Measurements from ENCODE around the gene ASMTL. TPM values are rescaled to one million over a fixed set of nuclear protein-coding genes. Genes with fewer than 3 reads are reported as not detected.
"Not testable (repeated sequence)": the region's sequence is repeated elsewhere in the genome, so short reads cannot be mapped to it uniquely, and the experiment has no call there.

Gene ASMTL
- total RNA-seq, 4 donors from 2014 or later = 9.5 to 23.9 (median 15.1) TPM

GRCh38 chrX:1416965-1417760, 35.5 kb downstream of the ASMTL start:
- no peak overlapping the region for H3K4me3 ChIP-seq
- H3K4me1 ChIP-seq = no peaks in the 10 kb centered on the region
- H3K27me3 ChIP-seq = no peaks in the 10 kb centered on the region
- TF ChIP-seq POLR2A (IDR thresholded peaks at IDR 0.05) (no peak), CTCF (IDR thresholded peaks at IDR 0.05) (no peak)
- H3K36me3 ChIP-seq = peaks cover 0 to 43% (median 0%) of the 10 kb centered on the region in 3 donors
- H3K27ac ChIP-seq = no peak overlapping the region
- peaks cover 0 to 4% (median 0%) of the 10 kb centered on the region in 4 donors for H3K9me3 ChIP-seq
- peak in 1 of 3 donors; percentile 34 for DNase-seq

- peaks cover 0 to 45% (median 0%) of the 10 kb centered on the region in 3 donors for H3K36me3 ChIP-seq
- H3K27me3 ChIP-seq = no peaks in the 10 kb centered on the region
- no peaks in the 10 kb centered on the region for H3K9me3 ChIP-seq
- H3K4me1 ChIP-seq = no peaks in the 10 kb centered on the region
- no peak for TF ChIP-seq CTCF (IDR thresholded peaks at IDR 0.05)
- TF ChIP-seq POLR2A (IDR thresholded peaks at IDR 0.05) = no peak
- no peak overlapping the region for H3K27ac ChIP-seq
- peak in 1 of 3 donors; percentile 26 for DNase-seq
- no peak overlapping the region for H3K4me3 ChIP-seq
Observed at GRCh38 chrX:1416327-1416784, 36.4 kb downstream of the ASMTL start.

GRCh38 chrX:1412551-1413161, 40.1 kb downstream of the ASMTL start:
- peaks cover 0 to 39% (median 0%) of the 10 kb centered on the region in 3 donors for H3K36me3 ChIP-seq
- DNase-seq = peak in 2 of 3 donors; percentile 14 to 38

GRCh38 chrX:1411326-1411725, 41.4 kb downstream of the ASMTL start:
- Histone ChIP-seq H3K4me3 (no peak overlapping the region), H3K27ac (no peak overlapping the region), H3K9me3 (no peaks in the 10 kb centered on the region), H3K4me1 (no peaks in the 10 kb centered on the region), H3K36me3 (peaks cover 0 to 52% (median 0%) of the 10 kb centered on the region in 3 donors), H3K27me3 (no peaks in the 10 kb centered on the region)
- TF ChIP-seq CTCF (IDR thresholded peaks at IDR 0.05) = no peak
- no peak for TF ChIP-seq POLR2A (IDR thresholded peaks at IDR 0.05)
- DNase-seq = peak in 2 of 3 donors; percentile 38 to 44

More at GRCh38 chrX:1412551-1413161, 40.1 kb downstream of the ASMTL start:
- no peak for TF ChIP-seq CTCF (IDR thresholded peaks at IDR 0.05)
- TF ChIP-seq POLR2A (IDR thresholded peaks at IDR 0.05) = no peak
- Histone ChIP-seq H3K4me3 (no peak overlapping the region), H3K4me1 (no peaks in the 10 kb centered on the region), H3K27me3 (no peaks in the 10 kb centered on the region), H3K9me3 (no peaks in the 10 kb centered on the region), H3K27ac (no peak overlapping the region)

- Histone ChIP-seq H3K4me3 (no peak overlapping the region), H3K27ac (no peak overlapping the region), H3K4me1 (no peaks in the 10 kb centered on the region), H3K9me3 (no peaks in the 10 kb centered on the region), H3K27me3 (no peaks in the 10 kb centered on the region), H3K36me3 (peaks cover 0 to 64% (median 0%) of the 10 kb centered on the region in 3 donors)
- TF ChIP-seq CTCF (IDR thresholded peaks at IDR 0.05) (no peak), POLR2A (IDR thresholded peaks at IDR 0.05) (no peak)
- no peak for DNase-seq
Observed at GRCh38 chrX:1407035-1407434, 45.7 kb downstream of the ASMTL start.

- peaks cover 0 to 66% (median 0%) of the 10 kb centered on the region in 3 donors for H3K36me3 ChIP-seq
- H3K27me3 ChIP-seq, H3K4me3 ChIP-seq, H3K27ac ChIP-seq, DNase-seq, H3K9me3 ChIP-seq, H3K4me1 ChIP-seq: not testable (repeated sequence)
Observed at GRCh38 chrX:1405769-1406168, 46.9 kb downstream of the ASMTL start.

- not testable (repeated sequence) for H3K4me1 ChIP-seq, H3K4me3 ChIP-seq, H3K27me3 ChIP-seq, H3K9me3 ChIP-seq, H3K27ac ChIP-seq, DNase-seq
- H3K36me3 ChIP-seq = peaks cover 0 to 69% (median 0%) of the 10 kb centered on the region in 3 donors
Observed at GRCh38 chrX:1403867-1404266, 48.8 kb downstream of the ASMTL start.
